GM19324 (cell line): ENCODE results near the gene AKAP13.
"Not testable (repeated sequence)": the region's sequence is repeated elsewhere in the genome, so short reads cannot be mapped to it uniquely, and the experiment has no call there.

Experiments used
- ATAC-seq: cut with Tn5 transposase; IDR thresholded peaks from one replicate; pipeline ENCODE4 v1.9.1; 2021; ENCODE audit warnings: mild to moderate bottlenecking, moderate library complexity; ENCODE audit not compliant: unreplicated experiment, low FRiP score

Gene AKAP13

GRCh38 chr15:85582131-85583079, 202.0 kb downstream of the AKAP13 start:
- ATAC-seq, result no peak

- no peak for ATAC-seq
Measured at GRCh38 chr15:85583442-85583841, 203.0 kb downstream of the AKAP13 start.

GRCh38 chr15:85583923-85584390, 203.6 kb downstream of the AKAP13 start:
- peak; percentile 32 for ATAC-seq

GRCh38 chr15:85584872-85585271, 204.5 kb downstream of the AKAP13 start:
- ATAC-seq, result no peak

- ATAC-seq, result not testable (repeated sequence)
Measured at GRCh38 chr15:85586196-85586595, 205.8 kb downstream of the AKAP13 start.

- ATAC-seq, result no peak
Measured at GRCh38 chr15:85587707-85588411, 207.5 kb downstream of the AKAP13 start.

- ATAC-seq, result no peak
Measured at GRCh38 chr15:85588677-85589076, 208.3 kb downstream of the AKAP13 start.

GRCh38 chr15:85589851-85590250, 209.4 kb downstream of the AKAP13 start:
- no peak for ATAC-seq

GRCh38 chr15:85591622-85592021, 211.2 kb downstream of the AKAP13 start:
- no peak for ATAC-seq

- ATAC-seq, result no peak
Measured at GRCh38 chr15:85592148-85592547, 211.7 kb downstream of the AKAP13 start.

GRCh38 chr15:85593809-85594445, 213.5 kb downstream of the AKAP13 start:
- ATAC-seq, result no peak

GRCh38 chr15:85595804-85596536, 215.6 kb downstream of the AKAP13 start:
- ATAC-seq, result no peak

- ATAC-seq, result no peak
Measured at GRCh38 chr15:85597155-85597815, 216.9 kb downstream of the AKAP13 start.

GRCh38 chr15:85598219-85598618, 217.8 kb downstream of the AKAP13 start:
- ATAC-seq, result no peak

- no peak for ATAC-seq
Measured at GRCh38 chr15:85598718-85599398, 218.5 kb downstream of the AKAP13 start.

- ATAC-seq, result no peak
Measured at GRCh38 chr15:85600001-85600400, 219.6 kb downstream of the AKAP13 start.

- ATAC-seq, result no peak
Measured at GRCh38 chr15:85603160-85603559, 222.8 kb downstream of the AKAP13 start.

GRCh38 chr15:85603703-85604102, 223.3 kb downstream of the AKAP13 start:
- no peak for ATAC-seq

GRCh38 chr15:85604194-85604593, 223.8 kb downstream of the AKAP13 start:
- ATAC-seq, result no peak
